ENCODE measurements around the gene UFSP1. TPM values are rescaled to one million over a fixed set of nuclear protein-coding genes. Genes with fewer than 3 reads are reported as not detected.

Gene UFSP1
- total RNA-seq, 1 donor from 2014 or later, result 1.6 TPM

DNA sequence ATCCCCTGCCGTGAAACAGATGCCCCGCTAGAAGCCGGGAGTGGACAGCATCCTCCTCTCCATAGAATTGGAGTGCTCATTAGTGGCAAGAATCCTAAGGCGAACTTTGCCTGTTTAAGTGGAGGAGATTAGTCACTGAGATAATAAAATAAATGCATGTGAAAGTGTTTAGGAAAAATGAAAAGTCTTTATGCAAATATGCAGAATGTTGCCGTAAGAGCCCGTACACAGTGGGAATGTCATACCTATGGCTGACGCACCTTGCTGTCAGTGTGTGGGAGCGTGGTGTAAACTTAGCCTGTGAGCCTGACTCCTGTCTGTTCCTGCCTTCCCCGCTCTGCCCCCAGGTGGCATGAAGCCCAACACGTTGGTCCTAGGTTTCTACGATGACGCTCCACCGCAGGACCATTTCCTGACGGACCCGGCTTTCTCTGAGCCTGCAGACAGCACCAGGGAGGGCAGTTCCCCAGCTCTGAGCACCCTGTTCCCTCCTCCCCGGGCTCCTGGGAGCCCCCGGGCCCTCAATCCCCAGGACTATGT is 24.1 kb downstream of the UFSP1 start:
- H3K27me3 ChIP-seq (ENCODE audit: control insufficient read depth, insufficient read depth, low read length), result no peaks in the 10 kb centered on the region
- H3K36me3 ChIP-seq (ENCODE audit: control insufficient read depth, insufficient read depth, low read length), result peaks cover 1% of the 10 kb centered on the region
- TF ChIP-seq, protein P1, sequence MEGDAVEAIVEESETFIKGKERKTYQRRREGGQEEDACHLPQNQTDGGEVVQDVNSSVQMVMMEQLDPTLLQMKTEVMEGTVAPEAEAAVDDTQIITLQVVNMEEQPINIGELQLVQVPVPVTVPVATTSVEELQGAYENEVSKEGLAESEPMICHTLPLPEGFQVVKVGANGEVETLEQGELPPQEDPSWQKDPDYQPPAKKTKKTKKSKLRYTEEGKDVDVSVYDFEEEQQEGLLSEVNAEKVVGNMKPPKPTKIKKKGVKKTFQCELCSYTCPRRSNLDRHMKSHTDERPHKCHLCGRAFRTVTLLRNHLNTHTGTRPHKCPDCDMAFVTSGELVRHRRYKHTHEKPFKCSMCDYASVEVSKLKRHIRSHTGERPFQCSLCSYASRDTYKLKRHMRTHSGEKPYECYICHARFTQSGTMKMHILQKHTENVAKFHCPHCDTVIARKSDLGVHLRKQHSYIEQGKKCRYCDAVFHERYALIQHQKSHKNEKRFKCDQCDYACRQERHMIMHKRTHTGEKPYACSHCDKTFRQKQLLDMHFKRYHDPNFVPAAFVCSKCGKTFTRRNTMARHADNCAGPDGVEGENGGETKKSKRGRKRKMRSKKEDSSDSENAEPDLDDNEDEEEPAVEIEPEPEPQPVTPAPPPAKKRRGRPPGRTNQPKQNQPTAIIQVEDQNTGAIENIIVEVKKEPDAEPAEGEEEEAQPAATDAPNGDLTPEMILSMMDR (IDR thresholded peaks at IDR 0.05; ENCODE audit: insufficient read depth, low read length, poor library complexity, severe bottlenecking), result no peak
- DNase-seq (ENCODE audit: low read depth), result no peak
- H3K4me3 ChIP-seq (ENCODE audit: low read depth, low read length), result no peak overlapping the region

DNA sequence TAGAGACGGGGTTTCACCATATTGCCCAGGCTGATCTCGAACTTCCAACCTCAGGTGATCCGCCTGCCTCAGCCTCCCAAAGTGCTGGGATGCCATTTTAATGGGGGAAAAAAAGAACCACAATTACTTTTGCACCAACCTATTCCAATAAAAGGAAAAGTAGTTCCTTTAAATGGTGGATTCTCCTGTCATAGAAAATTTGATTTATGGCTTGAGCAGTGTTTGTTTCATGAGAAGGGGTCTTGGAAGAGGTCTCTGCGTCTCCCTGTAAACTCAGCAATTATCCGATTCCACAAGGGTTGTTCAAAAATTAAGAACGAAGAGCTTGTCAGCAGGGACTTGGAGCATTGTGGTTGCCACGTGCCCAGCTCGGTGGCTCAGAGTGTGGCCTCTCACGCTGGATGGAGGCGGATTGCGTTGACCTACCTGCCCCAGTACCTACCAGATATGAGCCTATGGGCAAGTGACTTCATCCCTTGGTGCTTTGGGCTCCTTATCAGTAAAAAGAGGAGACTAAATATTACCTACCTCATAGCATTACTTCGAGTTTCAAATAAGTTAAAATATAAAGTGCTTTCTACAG is 25.2 kb downstream of the UFSP1 start:
- TF ChIP-seq, protein P1 (IDR thresholded peaks at IDR 0.05; ENCODE audit: insufficient read depth, low read length, poor library complexity, severe bottlenecking), result no peak
- no peak for DNase-seq (ENCODE audit: low read depth)
- Histone ChIP-seq H3K36me3 (ENCODE audit: control insufficient read depth, insufficient read depth, low read length) (no peaks in the 10 kb centered on the region), H3K4me3 (ENCODE audit: low read depth, low read length) (no peak overlapping the region), H3K27me3 (ENCODE audit: control insufficient read depth, insufficient read depth, low read length) (no peaks in the 10 kb centered on the region)

DNA sequence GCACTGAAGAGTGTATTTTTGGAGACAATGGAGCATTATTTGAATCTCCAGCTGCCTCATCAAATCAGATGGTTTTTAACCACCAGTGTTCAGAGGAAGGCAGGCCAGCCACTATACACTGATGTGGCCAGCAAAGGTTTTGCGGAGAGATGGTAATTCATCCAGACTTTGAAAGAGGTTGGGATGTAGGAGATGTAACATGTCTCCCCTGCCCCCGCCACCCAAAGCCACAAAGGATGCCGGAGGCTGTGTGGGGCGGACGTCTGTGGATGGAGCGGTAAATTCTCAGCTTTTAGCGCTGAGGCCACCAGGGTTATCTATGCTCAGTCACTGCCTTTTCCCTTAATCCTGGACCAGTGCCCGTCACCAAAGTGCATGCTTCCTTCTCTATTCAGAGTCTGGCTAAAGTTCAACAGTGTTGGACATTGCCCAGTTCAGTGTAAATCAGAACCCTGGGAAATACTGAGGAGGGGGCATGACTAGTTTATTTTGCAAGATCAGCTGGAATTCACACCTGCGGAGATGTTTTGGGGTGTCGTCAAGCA is 26.0 kb downstream of the UFSP1 start:
- DNase-seq (ENCODE audit: low read depth), result no peak
- Histone ChIP-seq H3K4me3 (ENCODE audit: low read depth, low read length) (no peak overlapping the region), H3K27me3 (ENCODE audit: control insufficient read depth, insufficient read depth, low read length) (no peaks in the 10 kb centered on the region), H3K36me3 (ENCODE audit: control insufficient read depth, insufficient read depth, low read length) (no peaks in the 10 kb centered on the region)
- TF ChIP-seq, protein P1 (IDR thresholded peaks at IDR 0.05; ENCODE audit: insufficient read depth, low read length, poor library complexity, severe bottlenecking), result no peak

DNA sequence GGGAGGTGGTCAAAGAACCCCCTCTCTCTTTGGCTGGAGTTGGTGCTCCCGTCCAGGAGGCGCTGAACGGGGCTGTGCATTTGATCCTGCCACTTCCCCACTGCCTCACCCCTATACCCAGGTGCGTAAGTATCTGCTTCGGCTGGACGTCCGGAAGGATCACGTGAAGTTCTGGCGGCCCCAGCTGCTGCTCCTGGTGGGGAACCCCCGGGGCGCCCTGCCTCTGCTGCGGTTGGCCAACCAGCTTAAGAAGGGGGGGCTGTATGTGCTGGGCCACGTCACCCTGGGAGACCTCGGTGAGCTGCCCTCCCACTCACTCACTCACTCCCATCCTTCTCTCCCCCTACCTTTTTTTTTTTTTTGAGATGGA is 27.9 kb downstream of the UFSP1 start:
- H3K4me3 ChIP-seq (ENCODE audit: low read depth, low read length), result no peak overlapping the region
- TF ChIP-seq, protein P1 (IDR thresholded peaks at IDR 0.05; ENCODE audit: insufficient read depth, low read length, poor library complexity, severe bottlenecking), result no peak

DNA sequence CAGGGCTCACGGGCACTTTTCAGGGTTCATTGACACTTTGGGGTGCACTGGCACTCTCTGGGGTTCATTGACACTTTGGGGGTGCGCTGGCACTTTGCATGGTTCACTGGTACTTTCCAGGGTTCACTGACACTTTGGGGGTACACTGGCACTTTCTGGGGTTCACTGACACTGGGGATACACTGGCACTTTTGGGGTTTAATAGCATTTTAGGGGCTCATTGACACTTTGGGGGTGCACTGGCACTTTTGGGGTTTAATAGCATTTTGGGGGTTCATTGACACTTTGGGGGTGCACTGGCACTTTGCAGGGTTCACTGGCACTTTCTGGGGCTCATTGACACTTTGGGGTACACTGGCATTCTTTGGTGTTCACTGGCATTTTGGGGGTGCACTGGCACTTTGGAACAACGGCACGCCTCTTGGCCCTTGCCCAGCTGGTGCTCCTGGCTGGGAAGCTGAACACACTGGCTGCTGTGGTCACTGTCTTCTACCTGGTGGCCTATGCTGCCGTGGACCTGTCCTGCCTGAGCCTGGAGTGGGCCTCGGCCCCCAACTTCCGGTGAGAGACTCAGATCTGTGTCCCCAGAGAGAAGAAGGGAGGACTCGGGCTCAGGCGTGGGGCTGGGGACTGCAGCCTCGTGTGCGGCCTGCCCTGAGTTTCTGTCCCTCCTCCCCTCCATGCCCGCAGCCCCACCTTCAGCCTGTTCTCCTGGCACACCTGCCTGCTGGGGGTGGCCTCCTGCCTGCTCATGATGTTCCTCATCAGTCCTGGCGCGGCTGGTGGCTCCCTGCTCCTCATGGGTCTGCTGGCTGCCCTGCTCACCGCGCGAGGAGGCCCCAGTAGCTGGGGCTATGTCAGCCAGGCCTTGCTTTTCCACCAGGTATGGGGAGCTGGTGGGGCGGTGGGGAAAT is 28.6 kb downstream of the UFSP1 start:
- DNase-seq (ENCODE audit: low read depth), result no peak
- no peak overlapping the region for H3K4me3 ChIP-seq (ENCODE audit: low read depth, low read length)
- H3K36me3 ChIP-seq (ENCODE audit: control insufficient read depth, insufficient read depth, low read length), result no peaks in the 10 kb centered on the region
- no peaks in the 10 kb centered on the region for H3K27me3 ChIP-seq (ENCODE audit: control insufficient read depth, insufficient read depth, low read length)
- TF ChIP-seq, protein P1 (IDR thresholded peaks at IDR 0.05; ENCODE audit: insufficient read depth, low read length, poor library complexity, severe bottlenecking), result no peak

More for the DNA sequence above, 27.9 kb downstream of the UFSP1 start:
- DNase-seq (ENCODE audit: low read depth), result no peak
- no peaks in the 10 kb centered on the region for H3K27me3 ChIP-seq (ENCODE audit: control insufficient read depth, insufficient read depth, low read length)
- no peaks in the 10 kb centered on the region for H3K36me3 ChIP-seq (ENCODE audit: control insufficient read depth, insufficient read depth, low read length)

All from kidney epithelial cell (primary cell).